ENCODE data around the gene CHD3.

GRCh38 chr17:7839876-7840261 is 48.7 kb upstream of the CHD3 start:
- TF ChIP-seq POLR2A (IDR thresholded peaks at IDR 0.05) (no peak), CTCF (IDR thresholded peaks at IDR 0.05 in 4 of 5, conservative IDR thresholded peaks at IDR 0.05 in 1 of 5) (no peak)
